DOHH2 (cell line): Measurements from ENCODE around the gene PTX3.

Experiments
- H3F3A ChIP-seq: fragments of 200-600 bp; sonication (generic), shearing (Covaris generic); 2 replicates; pipeline ENCODE4 v1.6.0; 2016; ENCODE audit warnings: antibody characterized with exemption, mild to moderate bottlenecking; ENCODE audit not compliant: control insufficient read depth, insufficient read depth
- H3K27ac ChIP-seq: fragments of 200-600 bp; sonication (generic); 2 replicates; pipeline ENCODE4 v1.5.1; 2014; ENCODE audit warnings: low read depth, mild to moderate bottlenecking, low read length, moderate library complexity
- H3K27me3 ChIP-seq: fragments of 200-600 bp; sonication (generic); 2 replicates; pipeline ENCODE4 v1.6.1; 2014; ENCODE audit warnings: mild to moderate bottlenecking, low read length, mixed read lengths; ENCODE audit not compliant: control insufficient read depth
- H3K36me3 ChIP-seq: fragments of 200-600 bp; sonication (generic); 2 replicates; pipeline ENCODE4 v1.6.1; 2014; ENCODE audit warnings: mild to moderate bottlenecking, low read length, moderate library complexity, mixed read lengths; ENCODE audit not compliant: control insufficient read depth
- H3K4me1 ChIP-seq: fragments of 200-600 bp; sonication (generic); 2 replicates; pipeline ENCODE4 v1.6.1; 2014; ENCODE audit warnings: mild to moderate bottlenecking, low read length, mixed read lengths; ENCODE audit not compliant: control insufficient read depth
- H3K4me2 ChIP-seq: fragments of 200-600 bp; sonication (generic); 2 replicates; pipeline ENCODE4 v1.6.0; 2014; ENCODE audit warnings: mild to moderate bottlenecking, low read length, moderate library complexity
- H3K4me3 ChIP-seq: fragments of 200-600 bp; sonication (generic); 2 replicates; pipeline ENCODE4 v1.5.1; 2014; ENCODE audit warnings: mild to moderate bottlenecking, low read length, mixed read lengths
- H3K79me2 ChIP-seq: fragments of 200-600 bp; sonication (generic); 2 replicates; pipeline ENCODE4 v1.6.1; 2014; ENCODE audit warnings: mild to moderate bottlenecking, low read length, mixed read lengths; ENCODE audit not compliant: control insufficient read depth
- H3K9me2 ChIP-seq: fragments of 200-600 bp; sonication (generic); replicated peaks from 2 replicates; pipeline ENCODE4 v1.6.1; 2014; ENCODE audit warnings: mild to moderate bottlenecking, low read length, mixed read lengths; ENCODE audit not compliant: control insufficient read depth
- H3K9me3 ChIP-seq: fragments of 200-600 bp; sonication (generic); 2 replicates; pipeline ENCODE4 v1.6.1; 2014; ENCODE audit warnings: antibody characterized with exemption, low read length, mixed read lengths; ENCODE audit not compliant: control insufficient read depth, insufficient read depth
- H4K20me1 ChIP-seq: fragments of 200-600 bp; sonication (generic); 2 replicates; pipeline ENCODE4 v1.6.0; 2014; ENCODE audit warnings: low read depth, mild to moderate bottlenecking, antibody characterized with exemption, low read length, moderate library complexity; ENCODE audit not compliant: control insufficient read depth, insufficient read depth
- EZH2phosphoT487 ChIP-seq: fragments of 200-600 bp; sonication (generic); IDR thresholded peaks from 2 replicates; pipeline ENCODE4 v1.6.1; 2017; ENCODE audit warnings: borderline replicate concordance, mild to moderate bottlenecking, antibody characterized with exemption, low read length, moderate library complexity, mixed read lengths
- TF ChIP-seq, protein P1 (sequence below): fragments of 200-600 bp; sonication (generic); IDR thresholded peaks from one replicate; pipeline ENCODE4 v1.5.1; 2014; ENCODE audit warnings: antibody characterized with exemption, mild to moderate bottlenecking, low read depth, low read length; ENCODE audit not compliant: poor library complexity, severe bottlenecking

Gene PTX3

DNA sequence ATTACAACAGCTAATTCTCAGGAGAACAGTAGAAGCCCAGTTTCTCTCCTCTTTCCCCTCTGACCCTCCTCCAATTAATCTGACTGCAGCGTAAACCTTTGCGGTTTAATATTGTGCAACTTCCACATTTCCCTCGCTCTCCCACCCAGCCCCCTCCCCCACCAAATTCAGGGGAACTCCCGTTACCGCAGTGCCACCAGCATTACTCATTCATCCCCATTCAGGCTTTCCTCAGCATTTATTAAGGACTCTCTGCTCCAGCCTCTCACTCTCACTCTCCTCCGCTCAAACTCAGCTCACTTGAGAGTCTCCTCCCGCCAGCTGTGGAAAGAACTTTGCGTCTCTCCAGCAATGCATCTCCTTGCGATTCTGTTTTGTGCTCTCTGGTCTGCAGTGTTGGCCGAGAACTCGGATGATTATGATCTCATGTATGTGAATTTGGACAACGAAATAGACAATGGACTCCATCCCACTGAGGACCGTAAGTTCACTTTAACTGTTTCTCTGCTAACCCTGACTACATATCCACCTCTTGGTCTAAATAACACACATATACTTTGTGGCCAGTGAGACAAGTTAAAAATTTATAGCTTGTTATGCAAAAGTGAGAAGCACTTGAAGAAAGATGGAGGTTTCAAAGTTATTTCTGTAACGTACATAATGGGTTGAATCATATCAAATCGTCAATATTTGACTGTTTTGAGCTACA, at the start of gene PTX3:
TSS of gene PTX3 (plus strand) at position 268 of the 709 bp plus-strand sequence. CDS start at position 352, 84 bp downstream.
- H3K27ac ChIP-seq: no peak within 1 kb of the TSS
- TF ChIP-seq EZH2phosphoT487: no peak
- TF ChIP-seq, protein P1, sequence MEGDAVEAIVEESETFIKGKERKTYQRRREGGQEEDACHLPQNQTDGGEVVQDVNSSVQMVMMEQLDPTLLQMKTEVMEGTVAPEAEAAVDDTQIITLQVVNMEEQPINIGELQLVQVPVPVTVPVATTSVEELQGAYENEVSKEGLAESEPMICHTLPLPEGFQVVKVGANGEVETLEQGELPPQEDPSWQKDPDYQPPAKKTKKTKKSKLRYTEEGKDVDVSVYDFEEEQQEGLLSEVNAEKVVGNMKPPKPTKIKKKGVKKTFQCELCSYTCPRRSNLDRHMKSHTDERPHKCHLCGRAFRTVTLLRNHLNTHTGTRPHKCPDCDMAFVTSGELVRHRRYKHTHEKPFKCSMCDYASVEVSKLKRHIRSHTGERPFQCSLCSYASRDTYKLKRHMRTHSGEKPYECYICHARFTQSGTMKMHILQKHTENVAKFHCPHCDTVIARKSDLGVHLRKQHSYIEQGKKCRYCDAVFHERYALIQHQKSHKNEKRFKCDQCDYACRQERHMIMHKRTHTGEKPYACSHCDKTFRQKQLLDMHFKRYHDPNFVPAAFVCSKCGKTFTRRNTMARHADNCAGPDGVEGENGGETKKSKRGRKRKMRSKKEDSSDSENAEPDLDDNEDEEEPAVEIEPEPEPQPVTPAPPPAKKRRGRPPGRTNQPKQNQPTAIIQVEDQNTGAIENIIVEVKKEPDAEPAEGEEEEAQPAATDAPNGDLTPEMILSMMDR: no peak

DNA sequence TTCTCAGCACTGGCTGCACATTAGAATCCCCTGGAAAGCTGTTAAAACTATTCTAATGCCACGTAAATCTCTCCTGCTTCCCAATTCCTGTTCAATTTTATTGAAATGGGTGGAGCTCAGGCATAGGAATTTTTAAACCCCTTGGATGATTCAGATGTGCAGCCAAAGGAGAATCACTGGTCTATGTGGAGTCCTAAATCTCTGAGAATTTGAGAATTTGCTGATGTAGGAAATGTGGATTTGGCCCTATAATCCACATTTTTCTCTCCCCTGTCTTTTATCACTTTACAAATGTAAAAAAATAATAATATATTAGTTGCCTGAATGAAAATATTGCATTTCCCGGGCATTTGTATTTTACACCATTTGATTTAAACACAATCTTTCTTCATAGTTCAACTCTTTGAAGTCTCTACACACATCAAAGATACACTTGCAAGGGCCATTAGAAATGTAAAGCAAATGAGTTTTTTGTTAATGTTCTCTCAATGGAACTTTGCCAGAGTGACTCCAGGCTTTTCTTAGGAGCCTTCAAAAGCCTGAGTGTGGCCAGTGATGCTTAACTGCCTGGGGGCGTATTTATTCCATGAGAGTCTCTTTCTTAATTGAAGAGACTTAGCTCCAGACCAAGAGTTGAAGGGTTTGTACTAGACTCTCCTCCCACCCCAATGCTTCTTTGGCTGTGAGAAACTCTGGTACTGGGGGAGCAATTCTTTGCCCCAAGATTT, 48.8 kb upstream of the PTX3 start:
- Histone ChIP-seq H3K4me3 (no peak overlapping the region), H3F3A (no peaks in the 10 kb centered on the region), H3K27ac (no peak overlapping the region), H3K79me2 (no peaks in the 10 kb centered on the region), H3K9me2 (no peaks in the 10 kb centered on the region), H3K4me1 (no peaks in the 10 kb centered on the region), H4K20me1 (no peaks in the 10 kb centered on the region), H3K9me3 (no peaks in the 10 kb centered on the region), H3K36me3 (no peaks in the 10 kb centered on the region), H3K4me2 (no peak overlapping the region), H3K27me3 (no peaks in the 10 kb centered on the region)
- TF ChIP-seq EZH2phosphoT487: no peak
- TF ChIP-seq, protein P1: no peak

More for the DNA sequence above, at the start of gene PTX3:
- no peaks in the 10 kb centered on the region for H4K20me1 ChIP-seq
- peaks cover 7% of the 10 kb centered on the region; the same call in 1 of the 2 replicates for H3K27me3 ChIP-seq
- no peak within 1 kb of the TSS for H3K4me3 ChIP-seq
- no peaks in the 10 kb centered on the region for H3K4me1 ChIP-seq
- no peaks in the 10 kb centered on the region for H3K9me2 ChIP-seq
- no peak within 1 kb of the TSS for H3K4me2 ChIP-seq
- H3K36me3 ChIP-seq: no peaks in the 10 kb centered on the region
- no peaks in the 10 kb centered on the region for H3F3A ChIP-seq
- no peaks in the 10 kb centered on the region for H3K9me3 ChIP-seq
- no peaks in the 10 kb centered on the region for H3K79me2 ChIP-seq

DNA sequence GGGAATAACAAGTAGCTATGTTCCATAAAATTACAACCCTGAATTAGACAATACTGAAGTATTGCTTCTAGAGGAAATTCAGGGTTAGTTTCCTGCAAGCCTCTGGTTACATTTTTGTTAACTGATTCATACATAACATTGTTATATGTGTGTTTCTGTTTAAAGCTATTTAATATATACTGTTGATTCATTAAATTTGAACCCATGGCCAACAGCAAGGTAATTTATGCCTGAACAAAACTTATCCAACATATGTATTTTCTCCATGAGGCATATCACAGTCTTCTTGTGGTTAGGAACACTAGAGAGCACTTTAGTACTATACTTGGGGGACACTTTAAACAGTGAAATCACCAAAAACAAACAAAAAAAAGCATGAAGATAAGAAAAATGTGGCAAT, 47.7 kb upstream of the PTX3 start:
- Histone ChIP-seq H3K79me2 (no peaks in the 10 kb centered on the region), H3K27ac (no peak overlapping the region), H4K20me1 (no peaks in the 10 kb centered on the region), H3K9me2 (no peaks in the 10 kb centered on the region), H3K36me3 (no peaks in the 10 kb centered on the region), H3K9me3 (no peaks in the 10 kb centered on the region), H3F3A (no peaks in the 10 kb centered on the region), H3K4me2 (no peak overlapping the region), H3K27me3 (no peaks in the 10 kb centered on the region), H3K4me3 (no peak overlapping the region), H3K4me1 (no peaks in the 10 kb centered on the region)
- TF ChIP-seq, protein P1: no peak
- no peak for TF ChIP-seq EZH2phosphoT487
